Suprapubic skin (tissue), 3 donors: Measurements from ENCODE around the gene TRMT10C.

ENCODE experiments used
- POLR2AphosphoS5 ChIP-seq, 3 donors: sonication (generic); formaldehyde crosslinking; IDR thresholded peaks; one replicate each; pipeline ENCODE4 v1.6.1; 2017; ENCODE audit warnings: antibody characterized with exemption in 3 of 3
- TF ChIP-seq, protein P1 (sequence below), 2 donors: fragments of 200-600 bp in 1 of 2; fragments of 450-650 bp in 1 of 2; sonication (generic) in 1 of 2; IDR thresholded peaks; one replicate each; pipeline ENCODE4 v1.5.1; 2016 to 2019; ENCODE audit warnings: antibody characterized with exemption in 2 of 2, mild to moderate bottlenecking in 1 of 2, moderate library complexity in 1 of 2

DNA sequence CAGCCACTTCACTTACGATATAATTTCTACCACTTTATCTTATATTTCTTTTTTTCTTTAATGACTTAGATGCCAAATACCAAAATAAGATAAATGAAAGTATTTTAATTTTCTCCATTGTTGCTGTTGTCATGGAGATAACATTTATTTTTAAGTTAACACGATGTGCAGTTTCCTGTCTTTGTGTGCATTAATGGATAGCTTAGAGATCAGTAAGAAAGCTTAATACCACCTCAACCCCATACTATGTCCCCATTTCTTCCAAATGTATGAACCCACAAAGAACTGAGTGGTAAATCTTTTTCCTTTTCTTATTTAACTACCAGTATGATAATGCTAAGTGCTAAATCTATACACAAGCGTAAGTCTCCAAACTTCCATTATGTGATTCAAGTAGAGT lies 29.4 kb downstream of the TRMT10C start:
- no peak for TF ChIP-seq POLR2AphosphoS5 (IDR thresholded peaks at IDR 0.05)
- TF ChIP-seq, protein P1, sequence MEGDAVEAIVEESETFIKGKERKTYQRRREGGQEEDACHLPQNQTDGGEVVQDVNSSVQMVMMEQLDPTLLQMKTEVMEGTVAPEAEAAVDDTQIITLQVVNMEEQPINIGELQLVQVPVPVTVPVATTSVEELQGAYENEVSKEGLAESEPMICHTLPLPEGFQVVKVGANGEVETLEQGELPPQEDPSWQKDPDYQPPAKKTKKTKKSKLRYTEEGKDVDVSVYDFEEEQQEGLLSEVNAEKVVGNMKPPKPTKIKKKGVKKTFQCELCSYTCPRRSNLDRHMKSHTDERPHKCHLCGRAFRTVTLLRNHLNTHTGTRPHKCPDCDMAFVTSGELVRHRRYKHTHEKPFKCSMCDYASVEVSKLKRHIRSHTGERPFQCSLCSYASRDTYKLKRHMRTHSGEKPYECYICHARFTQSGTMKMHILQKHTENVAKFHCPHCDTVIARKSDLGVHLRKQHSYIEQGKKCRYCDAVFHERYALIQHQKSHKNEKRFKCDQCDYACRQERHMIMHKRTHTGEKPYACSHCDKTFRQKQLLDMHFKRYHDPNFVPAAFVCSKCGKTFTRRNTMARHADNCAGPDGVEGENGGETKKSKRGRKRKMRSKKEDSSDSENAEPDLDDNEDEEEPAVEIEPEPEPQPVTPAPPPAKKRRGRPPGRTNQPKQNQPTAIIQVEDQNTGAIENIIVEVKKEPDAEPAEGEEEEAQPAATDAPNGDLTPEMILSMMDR (IDR thresholded peaks at IDR 0.05): no peak
